H9 (cell line): Measurements from ENCODE around the gene HTR5A. TPM values are rescaled to one million over a fixed set of nuclear protein-coding genes. Genes with fewer than 3 reads are reported as not detected.

Source experiments
- DNase-seq: peaks from one replicate; pipeline ENCODE4 v3.0.0-alpha.2; 2017
- H2AFZ ChIP-seq: one replicate; pipeline ENCODE4 v1.6.1; 2013; ENCODE audit warnings: mild to moderate bottlenecking, low read length, control low read depth, moderate library complexity
- H2AK5ac ChIP-seq: 2 replicates; pipeline ENCODE4 v1.6.1; 2013; ENCODE audit warnings: low read length, control low read depth, mixed read lengths; ENCODE audit not compliant: insufficient read length
- H2BK120ac ChIP-seq: one replicate; pipeline ENCODE4 v1.6.1; 2013; ENCODE audit warnings: low read depth, mild to moderate bottlenecking, low read length, control low read depth, inconsistent platforms; ENCODE audit not compliant: poor library complexity, severe bottlenecking
- H2BK12ac ChIP-seq: 2 replicates; pipeline ENCODE4 v1.6.1; 2013; ENCODE audit warnings: low read length, control low read depth, mixed read lengths, low read depth; ENCODE audit not compliant: insufficient read length
- H2BK15ac ChIP-seq: 2 replicates; pipeline ENCODE4 v1.6.1; 2013; ENCODE audit warnings: low read depth, low read length, control low read depth
- H2BK20ac ChIP-seq: one replicate; pipeline ENCODE4 v1.6.1; 2013; ENCODE audit warnings: low read depth, mild to moderate bottlenecking, low read length, control low read depth, inconsistent platforms; ENCODE audit not compliant: poor library complexity, severe bottlenecking
- H2BK5ac ChIP-seq: 2 replicates; pipeline ENCODE4 v1.6.1; 2013; ENCODE audit warnings: low read length, control low read depth, mixed read lengths; ENCODE audit not compliant: insufficient read length
- H3K14ac ChIP-seq: 2 replicates; pipeline ENCODE4 v1.6.1; 2013; ENCODE audit warnings: low read length, control low read depth; ENCODE audit not compliant: insufficient read depth
- H3K18ac ChIP-seq: 2 replicates; pipeline ENCODE4 v1.6.1; 2013; ENCODE audit warnings: low read depth, mild to moderate bottlenecking, mixed read lengths, low read length, control low read depth; ENCODE audit not compliant: insufficient read length
- H3K23ac ChIP-seq: 2 replicates; pipeline ENCODE4 v1.6.1; 2013; ENCODE audit warnings: low read length, control low read depth, mixed read lengths, low read depth; ENCODE audit not compliant: insufficient read length
- H3K23me2 ChIP-seq: 2 replicates; pipeline ENCODE4 v1.6.1; 2013; ENCODE audit warnings: low read depth, mild to moderate bottlenecking, mixed read lengths, low read length, control low read depth; ENCODE audit not compliant: insufficient read length, poor library complexity, severe bottlenecking
- H3K27ac ChIP-seq: 2 replicates; pipeline ENCODE4 v1.5.1; 2013; ENCODE audit warnings: low read length, control low read depth, mixed read lengths, low read depth; ENCODE audit not compliant: insufficient read length
- H3K27me3 ChIP-seq: 2 replicates; pipeline ENCODE4 v1.6.1; 2013; ENCODE audit warnings: low read length, control low read depth, inconsistent platforms; ENCODE audit not compliant: insufficient read depth
- H3K4ac ChIP-seq: 2 replicates; pipeline ENCODE4 v1.6.1; 2013; ENCODE audit warnings: low read depth, mild to moderate bottlenecking, control low read depth, inconsistent platforms, low read length, moderate library complexity
- H3K4me1 ChIP-seq: 2 replicates; pipeline ENCODE4 v1.6.1; 2013; ENCODE audit warnings: low read length, control low read depth, inconsistent platforms; ENCODE audit not compliant: insufficient read depth
- H3K4me2 ChIP-seq: 2 replicates; pipeline ENCODE4 v1.6.1; 2013; ENCODE audit warnings: low read length, control low read depth, mixed read lengths; ENCODE audit not compliant: insufficient read length, insufficient read depth
- H3K56ac ChIP-seq: 2 replicates; pipeline ENCODE4 v1.6.1; 2013; ENCODE audit warnings: low read depth, mild to moderate bottlenecking, mixed read lengths, low read length, control low read depth; ENCODE audit not compliant: insufficient read length
- H3K79me1 ChIP-seq: 2 replicates; pipeline ENCODE4 v1.6.1; 2013; ENCODE audit warnings: low read depth, mild to moderate bottlenecking, moderate library complexity, low read length, control low read depth, inconsistent platforms; ENCODE audit not compliant: insufficient read depth, poor library complexity, severe bottlenecking
- H3K79me2 ChIP-seq: 2 replicates; pipeline ENCODE4 v1.6.1; 2013; ENCODE audit warnings: low read length, control low read depth, inconsistent platforms; ENCODE audit not compliant: insufficient read depth
- H3K9ac ChIP-seq: 2 replicates; pipeline ENCODE4 v1.6.1; 2013; ENCODE audit warnings: low read length, control low read depth, mixed read lengths; ENCODE audit not compliant: insufficient read length; ENCODE audit errors: extremely low read depth
- H3K9me3 ChIP-seq: one replicate; pipeline ENCODE4 v1.6.1; 2013; ENCODE audit warnings: low read depth, low read length, inconsistent platforms; ENCODE audit not compliant: control insufficient read depth
- H3T11ph ChIP-seq: one replicate; pipeline ENCODE4 v1.6.1; 2013; ENCODE audit warnings: mild to moderate bottlenecking, low read length, control low read depth, inconsistent platforms
- H4K20me1 ChIP-seq: one replicate; pipeline ENCODE4 v1.6.1; 2013; ENCODE audit not compliant: control insufficient read depth, insufficient read length, insufficient read depth
- H4K5ac ChIP-seq: 2 replicates; pipeline ENCODE4 v1.6.1; 2013; ENCODE audit warnings: low read depth, mild to moderate bottlenecking, mixed read lengths, low read length, control low read depth; ENCODE audit not compliant: insufficient read length
- H4K8ac ChIP-seq: replicated peaks from 2 replicates; pipeline ENCODE4 v1.6.1; 2013; ENCODE audit warnings: low read length, control low read depth, mixed read lengths, low read depth; ENCODE audit not compliant: insufficient read length
- H4K91ac ChIP-seq: 2 replicates; pipeline ENCODE4 v1.6.1; 2013; ENCODE audit warnings: low read depth, mild to moderate bottlenecking, moderate library complexity, mixed read lengths, low read length, control low read depth; ENCODE audit not compliant: insufficient read length
- H3K27ac Mint-ChIP-seq, 3 experiments: 2 replicates in 2 of 3; 3 replicates in 1 of 3; pipeline ENCODE4 v1.8.0; 2020 to 2021; ENCODE audit warnings: mixed read lengths in 3 of 3, mild to moderate bottlenecking in 1 of 3, moderate library complexity in 1 of 3
- H3K27me3 Mint-ChIP-seq: 2 replicates; pipeline ENCODE4 v1.8.0; 2021; ENCODE audit warnings: low read depth, mild to moderate bottlenecking, moderate library complexity, mixed read lengths
- H3K36me3 Mint-ChIP-seq, 3 experiments: 2 replicates in 2 of 3; 3 replicates in 1 of 3; pipeline ENCODE4 v1.8.0; 2020 to 2021; ENCODE audit warnings: low read depth in 3 of 3, mixed read lengths in 3 of 3; ENCODE audit not compliant: insufficient read depth in 1 of 3
- H3K4me1 Mint-ChIP-seq, 2 experiments: 2 replicates each; pipeline ENCODE4 v1.8.0; 2020; ENCODE audit warnings: mixed read lengths in 2 of 2
- H3K4me3 Mint-ChIP-seq, 2 experiments: 2 replicates in 1 of 2; 3 replicates in 1 of 2; pipeline ENCODE4 v1.8.0; 2020 to 2021; ENCODE audit warnings: mild to moderate bottlenecking in 2 of 2, mixed read lengths in 2 of 2, moderate library complexity in 1 of 2
- H3K9me3 Mint-ChIP-seq, 2 experiments: 2 replicates in 1 of 2; 3 replicates in 1 of 2; pipeline ENCODE4 v1.8.0; 2020; ENCODE audit warnings: mild to moderate bottlenecking in 2 of 2, mixed read lengths in 2 of 2, moderate library complexity in 1 of 2
- WGBS: extraction: QIAGEN DNeasy Blood & Tissue Kit; methylation state at CpG from one replicate; pipeline ENCODE4 v1.1.7; 2013; ENCODE audit warnings: missing lambda C conversion rate, low lambda C conversion rate, mixed read lengths; ENCODE audit not compliant: insufficient read length; ENCODE audit errors: extremely low coverage; 5-methylcytosine and 5-hydroxymethylcytosine counted together
- total RNA-seq: library from RNA; stranded (reverse); gene quantifications from 2 replicates; pipeline ENCODE4 v1.2.1, GENCODE V29; 2021
- TF ChIP-seq, protein P1 (sequence below): fragments of 200-600 bp; sonication (generic); conservative IDR thresholded peaks from 3 replicates; pipeline ENCODE4 v1.8.0; 2021; ENCODE audit warnings: antibody characterized with exemption, mild to moderate bottlenecking

HTR5A gene
- total RNA-seq, 1 experiment from 2014 or later: not detected

DNA sequence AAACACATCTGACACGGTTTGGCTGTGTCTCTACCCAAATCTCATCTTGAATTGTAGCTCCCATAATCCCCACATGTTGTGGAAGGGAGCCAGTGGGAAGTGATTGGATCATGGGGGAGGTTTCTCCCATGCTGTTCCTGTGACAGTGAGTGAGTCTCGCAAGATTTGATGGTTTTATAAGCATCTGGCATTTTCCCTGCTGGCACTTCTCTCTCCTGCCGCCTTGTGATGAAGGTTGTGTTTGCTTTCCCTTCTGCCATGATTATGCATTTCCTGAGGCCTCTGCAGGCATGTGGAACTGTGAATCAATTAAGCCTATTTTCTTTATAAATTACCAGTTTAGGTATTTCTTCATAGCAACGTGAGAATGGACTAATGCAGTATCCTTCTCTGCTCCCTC, 5.9 kb upstream of the HTR5A start:
- no peaks in the 10 kb centered on the region for H3K27me3 ChIP-seq
- no peak overlapping the region for H2BK20ac ChIP-seq
- no peak overlapping the region for H3K4ac ChIP-seq
- no peak overlapping the region for H3K27ac ChIP-seq
- H3K18ac ChIP-seq: no peak overlapping the region
- no peak overlapping the region for H2AK5ac ChIP-seq
- H3K4me1 ChIP-seq: no peaks in the 10 kb centered on the region
- no peak overlapping the region for H2AFZ ChIP-seq
- H2BK15ac ChIP-seq: no peak overlapping the region
- no peak overlapping the region for H4K91ac ChIP-seq
- no peak overlapping the region for H3K4me2 ChIP-seq
- Mint-ChIP-seq H3K9me3 (no peaks in the 10 kb centered on the region), H3K27ac (no peak overlapping the region; a peak in 1 of 7 replicates), H3K27me3 (peaks cover 22% of the 10 kb centered on the region), H3K4me3 (no peak overlapping the region), H3K36me3 (no peaks in the 10 kb centered on the region), H3K4me1 (no peaks in the 10 kb centered on the region; a peak in 1 of 4 replicates)
- no peak overlapping the region for H2BK120ac ChIP-seq
- H4K8ac ChIP-seq: no peak overlapping the region
- no peak overlapping the region for H3K9ac ChIP-seq
- no peak overlapping the region for H2BK5ac ChIP-seq
- TF ChIP-seq, protein P1, sequence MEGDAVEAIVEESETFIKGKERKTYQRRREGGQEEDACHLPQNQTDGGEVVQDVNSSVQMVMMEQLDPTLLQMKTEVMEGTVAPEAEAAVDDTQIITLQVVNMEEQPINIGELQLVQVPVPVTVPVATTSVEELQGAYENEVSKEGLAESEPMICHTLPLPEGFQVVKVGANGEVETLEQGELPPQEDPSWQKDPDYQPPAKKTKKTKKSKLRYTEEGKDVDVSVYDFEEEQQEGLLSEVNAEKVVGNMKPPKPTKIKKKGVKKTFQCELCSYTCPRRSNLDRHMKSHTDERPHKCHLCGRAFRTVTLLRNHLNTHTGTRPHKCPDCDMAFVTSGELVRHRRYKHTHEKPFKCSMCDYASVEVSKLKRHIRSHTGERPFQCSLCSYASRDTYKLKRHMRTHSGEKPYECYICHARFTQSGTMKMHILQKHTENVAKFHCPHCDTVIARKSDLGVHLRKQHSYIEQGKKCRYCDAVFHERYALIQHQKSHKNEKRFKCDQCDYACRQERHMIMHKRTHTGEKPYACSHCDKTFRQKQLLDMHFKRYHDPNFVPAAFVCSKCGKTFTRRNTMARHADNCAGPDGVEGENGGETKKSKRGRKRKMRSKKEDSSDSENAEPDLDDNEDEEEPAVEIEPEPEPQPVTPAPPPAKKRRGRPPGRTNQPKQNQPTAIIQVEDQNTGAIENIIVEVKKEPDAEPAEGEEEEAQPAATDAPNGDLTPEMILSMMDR: no peak
- H3T11ph ChIP-seq: no peak overlapping the region
- no peak overlapping the region for H4K5ac ChIP-seq
- DNase-seq: no peak
- H3K23ac ChIP-seq: no peak overlapping the region
- H3K14ac ChIP-seq: no peak overlapping the region
- H3K23me2 ChIP-seq: no peaks in the 10 kb centered on the region
- WGBS: no CpG with 5 or more reads among the region's 4 CpGs
- H3K56ac ChIP-seq: no peak overlapping the region
- H3K79me2 ChIP-seq: no peaks in the 10 kb centered on the region
- H3K9me3 ChIP-seq: no peaks in the 10 kb centered on the region
- H3K79me1 ChIP-seq: no peaks in the 10 kb centered on the region
- no peaks in the 10 kb centered on the region for H4K20me1 ChIP-seq
- H2BK12ac ChIP-seq: no peak overlapping the region
